DOHH2 (cell line): ENCODE measurements around the gene DOCK8.

Experiments
- EZH2phosphoT487 ChIP-seq: fragments of 200-600 bp; sonication (generic); IDR thresholded peaks from 2 replicates; pipeline ENCODE4 v1.6.1; 2017; ENCODE audit warnings: borderline replicate concordance, mild to moderate bottlenecking, antibody characterized with exemption, low read length, moderate library complexity, mixed read lengths
- TF ChIP-seq, protein P1 (sequence below): fragments of 200-600 bp; sonication (generic); IDR thresholded peaks from one replicate; pipeline ENCODE4 v1.5.1; 2014; ENCODE audit warnings: antibody characterized with exemption, mild to moderate bottlenecking, low read depth, low read length; ENCODE audit not compliant: poor library complexity, severe bottlenecking

DNA sequence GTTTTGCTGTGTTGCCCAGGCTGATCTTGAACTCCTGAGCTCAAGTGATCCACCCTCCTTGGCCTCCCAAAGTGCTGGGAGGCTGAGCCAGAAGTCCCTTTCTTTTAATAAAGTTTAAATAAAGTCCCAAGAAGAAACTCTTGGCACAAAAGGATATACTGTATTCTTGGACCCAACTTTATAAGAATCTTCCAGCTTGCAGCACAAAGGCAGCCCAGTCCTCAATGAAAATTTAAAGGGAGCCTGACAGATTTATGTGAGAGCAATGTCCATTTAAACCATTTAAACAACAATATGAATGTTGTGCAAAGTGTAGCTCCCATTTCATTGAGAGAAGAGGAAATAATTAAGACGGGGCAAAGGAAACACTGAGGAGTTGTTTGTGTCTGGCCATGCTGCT lies 217.0 kb downstream of the DOCK8 start:
- TF ChIP-seq, protein P1, sequence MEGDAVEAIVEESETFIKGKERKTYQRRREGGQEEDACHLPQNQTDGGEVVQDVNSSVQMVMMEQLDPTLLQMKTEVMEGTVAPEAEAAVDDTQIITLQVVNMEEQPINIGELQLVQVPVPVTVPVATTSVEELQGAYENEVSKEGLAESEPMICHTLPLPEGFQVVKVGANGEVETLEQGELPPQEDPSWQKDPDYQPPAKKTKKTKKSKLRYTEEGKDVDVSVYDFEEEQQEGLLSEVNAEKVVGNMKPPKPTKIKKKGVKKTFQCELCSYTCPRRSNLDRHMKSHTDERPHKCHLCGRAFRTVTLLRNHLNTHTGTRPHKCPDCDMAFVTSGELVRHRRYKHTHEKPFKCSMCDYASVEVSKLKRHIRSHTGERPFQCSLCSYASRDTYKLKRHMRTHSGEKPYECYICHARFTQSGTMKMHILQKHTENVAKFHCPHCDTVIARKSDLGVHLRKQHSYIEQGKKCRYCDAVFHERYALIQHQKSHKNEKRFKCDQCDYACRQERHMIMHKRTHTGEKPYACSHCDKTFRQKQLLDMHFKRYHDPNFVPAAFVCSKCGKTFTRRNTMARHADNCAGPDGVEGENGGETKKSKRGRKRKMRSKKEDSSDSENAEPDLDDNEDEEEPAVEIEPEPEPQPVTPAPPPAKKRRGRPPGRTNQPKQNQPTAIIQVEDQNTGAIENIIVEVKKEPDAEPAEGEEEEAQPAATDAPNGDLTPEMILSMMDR = no peak
- TF ChIP-seq EZH2phosphoT487 = no peak
